Natural killer cell (primary cell): ENCODE results near the gene GREB1. TPM values are rescaled to one million over a fixed set of nuclear protein-coding genes. Genes with fewer than 3 reads are reported as not detected.

Experiments used
- ATAC-seq, 3 donors: fragments of 150-1000 bp in 2 of 3; fragments of 200-7000 bp in 1 of 3; cut with Tn5 transposase; 1 replicate in 1 of 3; 2 replicates in 2 of 3; pipeline ENCODE4 v1.10.0; 2021; ENCODE audit warnings: mild to moderate bottlenecking in 2 of 3, moderate library complexity in 2 of 3
- DNase-seq, 2 donors: peaks; one replicate each; pipeline versions ENCODE4 v3.0.0 to v3.0.0-alpha.2; 2013 to 2021; ENCODE audit warnings: mixed read lengths in 1 of 2
- H3K27ac ChIP-seq: one replicate; pipeline ENCODE4 v1.5.1; 2013; ENCODE audit warnings: mild to moderate bottlenecking, low read length
- H3K27me3 ChIP-seq: one replicate; pipeline ENCODE4 v1.6.1; 2013; ENCODE audit warnings: low read length; ENCODE audit not compliant: control insufficient read depth, insufficient read depth
- H3K36me3 ChIP-seq: one replicate; pipeline ENCODE4 v1.6.1; 2013; ENCODE audit warnings: low read length; ENCODE audit not compliant: control insufficient read depth, insufficient read depth
- H3K4me1 ChIP-seq: one replicate; pipeline ENCODE4 v1.6.1; 2013; ENCODE audit warnings: low read length; ENCODE audit not compliant: control insufficient read depth, insufficient read depth
- H3K4me3 ChIP-seq: one replicate; pipeline ENCODE4 v1.5.1; 2013; ENCODE audit warnings: low read length
- H3K9me3 ChIP-seq: one replicate; pipeline ENCODE4 v1.6.1; 2013; ENCODE audit warnings: low read length; ENCODE audit not compliant: control insufficient read depth, insufficient read depth
- H3K27ac Mint-ChIP-seq, 2 donors: one replicate each; pipeline ENCODE4 v1.8.0; 2022; ENCODE audit warnings: mild to moderate bottlenecking in 2 of 2, mixed read lengths in 2 of 2, moderate library complexity in 1 of 2
- H3K27me3 Mint-ChIP-seq, 2 donors: one replicate each; pipeline ENCODE4 v1.8.0; 2022; ENCODE audit warnings: low read depth in 2 of 2, mixed read lengths in 2 of 2
- H3K36me3 Mint-ChIP-seq: one replicate; pipeline ENCODE4 v1.8.0; 2022; ENCODE audit warnings: mixed read lengths
- H3K4me1 Mint-ChIP-seq, 2 donors: one replicate each; pipeline ENCODE4 v1.8.0; 2022; ENCODE audit warnings: mixed read lengths in 2 of 2
- H3K4me3 Mint-ChIP-seq: one replicate; pipeline ENCODE4 v1.8.0; 2022; ENCODE audit warnings: mild to moderate bottlenecking, moderate library complexity, mixed read lengths
- H3K9me3 Mint-ChIP-seq, 2 donors: one replicate each; pipeline ENCODE4 v1.8.0; 2022; ENCODE audit warnings: mixed read lengths in 2 of 2
- WGBS: methylation state at CpG from one replicate; pipeline ENCODE4 v1.1.7; 2013; ENCODE audit warnings: missing lambda C conversion rate; ENCODE audit not compliant: insufficient coverage; 5-methylcytosine and 5-hydroxymethylcytosine counted together
- intact Hi-C: fragments of 100-400 bp; cut with micrococcal nuclease; formaldehyde crosslinking; loops from one replicate; pipeline ENCODE4 v1.14.2; 2022
- total RNA-seq, 4 donors: library from RNA; stranded (reverse); fragments of 120-200 nt in 1 of 4; gene quantifications; one replicate each; pipeline versions ENCODE4 v1.2.3 to v1.2.4, GENCODE V29; 2013 to 2022
- TF ChIP-seq, protein P1 (sequence below): fragments of 200-600 bp; IDR thresholded peaks from one replicate; pipeline ENCODE4 v1.8.0; 2022; ENCODE audit warnings: antibody characterized with exemption

Gene GREB1
- total RNA-seq, 3 donors from 2014 or later (not counting 1 experiment from before 2014, with no cell fraction given): 0.85 to 2.5 (median 2.4) TPM

DNA sequence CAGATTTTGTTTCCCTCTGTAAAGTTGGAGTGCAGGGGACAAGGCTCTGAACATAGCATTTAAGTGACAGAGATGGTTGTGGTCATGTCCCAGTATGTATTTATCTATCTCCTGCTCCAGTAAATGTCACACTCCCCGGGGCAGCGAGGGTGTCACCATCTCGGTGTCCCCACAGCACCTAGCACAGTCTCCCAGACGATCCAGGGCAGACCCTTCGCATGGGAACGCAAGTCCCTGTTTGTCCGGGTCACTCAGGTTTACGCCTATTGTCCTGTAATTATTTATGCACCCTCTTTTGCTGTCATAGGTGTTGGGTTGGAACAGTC, 148.7 kb downstream of the GREB1 start:
- Histone ChIP-seq H3K36me3 (no peaks in the 10 kb centered on the region), H3K27me3 (no peaks in the 10 kb centered on the region), H3K27ac (no peak overlapping the region), H3K4me1 (no peaks in the 10 kb centered on the region), H3K9me3 (no peaks in the 10 kb centered on the region), H3K4me3 (no peak overlapping the region)
- Mint-ChIP-seq H3K27ac (no peak overlapping the region), H3K9me3 (no peaks in the 10 kb centered on the region), H3K27me3 (peaks cover 14 to 23% of the 10 kb centered on the region in 2 donors), H3K4me3 (no peak overlapping the region), H3K36me3 (no peaks in the 10 kb centered on the region), H3K4me1 (no peaks in the 10 kb centered on the region)
- no peak for ATAC-seq
- no peak for DNase-seq
- intact Hi-C loops: no loop called here
- 90% methylated on average over 8 of the region's 8 CpGs for WGBS
- TF ChIP-seq, protein P1, sequence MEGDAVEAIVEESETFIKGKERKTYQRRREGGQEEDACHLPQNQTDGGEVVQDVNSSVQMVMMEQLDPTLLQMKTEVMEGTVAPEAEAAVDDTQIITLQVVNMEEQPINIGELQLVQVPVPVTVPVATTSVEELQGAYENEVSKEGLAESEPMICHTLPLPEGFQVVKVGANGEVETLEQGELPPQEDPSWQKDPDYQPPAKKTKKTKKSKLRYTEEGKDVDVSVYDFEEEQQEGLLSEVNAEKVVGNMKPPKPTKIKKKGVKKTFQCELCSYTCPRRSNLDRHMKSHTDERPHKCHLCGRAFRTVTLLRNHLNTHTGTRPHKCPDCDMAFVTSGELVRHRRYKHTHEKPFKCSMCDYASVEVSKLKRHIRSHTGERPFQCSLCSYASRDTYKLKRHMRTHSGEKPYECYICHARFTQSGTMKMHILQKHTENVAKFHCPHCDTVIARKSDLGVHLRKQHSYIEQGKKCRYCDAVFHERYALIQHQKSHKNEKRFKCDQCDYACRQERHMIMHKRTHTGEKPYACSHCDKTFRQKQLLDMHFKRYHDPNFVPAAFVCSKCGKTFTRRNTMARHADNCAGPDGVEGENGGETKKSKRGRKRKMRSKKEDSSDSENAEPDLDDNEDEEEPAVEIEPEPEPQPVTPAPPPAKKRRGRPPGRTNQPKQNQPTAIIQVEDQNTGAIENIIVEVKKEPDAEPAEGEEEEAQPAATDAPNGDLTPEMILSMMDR: no peak

GRCh38 chr2:11683476-11683875, 149.6 kb downstream of the GREB1 start:
- H3K4me3 ChIP-seq: no peak overlapping the region
- no peaks in the 10 kb centered on the region for H3K36me3 ChIP-seq
- H3K9me3 ChIP-seq: no peaks in the 10 kb centered on the region
- WGBS: 59% methylated on average over 9 of the region's 9 CpGs
- H3K9me3 Mint-ChIP-seq: no peaks in the 10 kb centered on the region
- peaks cover 14 to 19% of the 10 kb centered on the region in 2 donors for H3K27me3 Mint-ChIP-seq
- H3K27ac Mint-ChIP-seq: no peak overlapping the region
- no peak overlapping the region for H3K4me3 Mint-ChIP-seq
- ATAC-seq: no peak
- H3K36me3 Mint-ChIP-seq: no peaks in the 10 kb centered on the region
- no peak for DNase-seq
- intact Hi-C loops: no loop called here
- H3K4me1 Mint-ChIP-seq: peaks cover 4 to 6% of the 10 kb centered on the region in 2 donors
- H3K27ac ChIP-seq: no peak overlapping the region
- peaks cover 5% of the 10 kb centered on the region for H3K4me1 ChIP-seq
- TF ChIP-seq, protein P1: no peak
- H3K27me3 ChIP-seq: no peaks in the 10 kb centered on the region

DNA sequence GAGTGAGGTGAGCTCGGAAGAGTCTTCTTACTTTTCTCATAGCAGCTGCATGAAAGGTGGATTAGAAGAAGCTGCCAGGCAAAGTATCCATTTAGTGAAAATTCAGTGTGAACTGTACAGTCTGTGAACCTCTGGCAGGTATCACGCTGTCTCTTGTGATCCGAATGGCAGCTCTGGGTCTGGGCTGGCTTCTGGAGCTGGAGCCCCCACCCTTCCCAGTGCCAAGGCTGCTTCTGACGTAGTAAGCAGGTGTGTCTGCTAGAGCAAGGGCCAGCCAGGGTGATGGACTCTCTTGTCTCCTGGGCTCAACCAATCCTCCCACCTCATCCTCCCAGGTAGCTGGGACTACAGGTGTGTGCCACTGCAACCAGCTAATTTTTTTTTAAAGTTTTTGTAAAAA, 150.1 kb downstream of the GREB1 start:
- Histone ChIP-seq H3K4me1 (peaks cover 7% of the 10 kb centered on the region), H3K4me3 (no peak overlapping the region), H3K27ac (no peak overlapping the region), H3K27me3 (no peaks in the 10 kb centered on the region), H3K9me3 (no peaks in the 10 kb centered on the region), H3K36me3 (no peaks in the 10 kb centered on the region)
- DNase-seq (no peak), ATAC-seq (no peak)
- TF ChIP-seq, protein P1: no peak
- no peak overlapping the region for H3K4me3 Mint-ChIP-seq
- H3K9me3 Mint-ChIP-seq: no peaks in the 10 kb centered on the region
- no peaks in the 10 kb centered on the region for H3K36me3 Mint-ChIP-seq
- 88% methylated on average over 4 of the region's 4 CpGs for WGBS
- H3K27ac Mint-ChIP-seq: no peak overlapping the region
- peaks cover 8 to 11% of the 10 kb centered on the region in 2 donors for H3K4me1 Mint-ChIP-seq
- intact Hi-C loops: no loop called here
- H3K27me3 Mint-ChIP-seq: peaks cover 14 to 21% of the 10 kb centered on the region in 2 donors

DNA sequence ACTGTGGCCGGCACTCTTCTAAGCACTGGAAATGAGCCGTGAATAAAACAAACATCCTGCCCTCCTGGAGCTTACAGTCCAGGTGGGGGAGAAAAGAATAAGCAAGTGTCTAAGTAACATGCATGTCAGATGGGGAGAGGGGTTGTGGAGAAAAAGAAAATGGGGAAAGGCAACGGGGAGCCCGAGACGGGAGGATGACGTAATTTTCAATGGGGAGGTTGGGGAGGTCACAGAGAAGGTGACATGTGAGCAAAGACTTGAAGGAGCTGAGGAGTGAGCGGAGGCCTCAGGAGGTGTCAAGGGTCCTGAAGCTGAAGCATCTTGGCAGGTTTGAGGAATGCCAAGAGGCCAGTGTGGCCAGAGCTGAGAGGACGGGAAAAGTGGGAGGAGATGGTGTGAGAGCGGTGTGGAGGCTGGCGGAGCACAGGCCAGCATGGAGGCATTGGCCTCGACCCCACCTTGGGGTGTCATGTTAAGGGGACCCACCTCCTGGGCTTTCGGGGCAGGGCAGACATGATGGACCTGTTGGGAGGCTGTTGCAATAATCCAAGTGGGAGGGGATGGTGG, 151.1 kb downstream of the GREB1 start:
- no peak overlapping the region for H3K4me3 ChIP-seq
- no peaks in the 10 kb centered on the region for H3K9me3 ChIP-seq
- no peaks in the 10 kb centered on the region for H3K27me3 ChIP-seq
- H3K4me3 Mint-ChIP-seq: no peak overlapping the region
- no peaks in the 10 kb centered on the region for H3K9me3 Mint-ChIP-seq
- 90% methylated on average over 12 of the region's 12 CpGs for WGBS
- peaks cover 8 to 11% of the 10 kb centered on the region in 2 donors for H3K4me1 Mint-ChIP-seq
- H3K36me3 Mint-ChIP-seq: no peaks in the 10 kb centered on the region
- no peak overlapping the region for H3K27ac Mint-ChIP-seq
- ATAC-seq (no peak), DNase-seq (no peak)
- H3K36me3 ChIP-seq: no peaks in the 10 kb centered on the region
- intact Hi-C loops: no loop called here
- H3K27me3 Mint-ChIP-seq: peaks cover 14 to 16% of the 10 kb centered on the region in 2 donors
- peaks cover 7% of the 10 kb centered on the region for H3K4me1 ChIP-seq
- no peak overlapping the region for H3K27ac ChIP-seq
- TF ChIP-seq, protein P1: no peak
